Stimulated activated CD4-positive, alpha-beta T cell treated with anti-CD3 and anti-CD28 coated beads, Interleukin-15, amount 100 ng/mL, for 1 hour (primary cell): ENCODE measurements around the gene YWHAG.
"Not testable (repeated sequence)": the region's sequence is repeated elsewhere in the genome, so short reads cannot be mapped to it uniquely, and the experiment has no call there.

Experiments
- DNase-seq, 2 donors: peaks; one replicate each; pipeline ENCODE4 v3.0.0-alpha.2; 2020; ENCODE audit warnings: low read depth in 1 of 2, low spot score in 1 of 2

YWHAG gene

GRCh38 chr7:76349313-76349885 lies 9.4 kb downstream of the YWHAG start:
- DNase-seq: no peak

- no peak for DNase-seq
These were observed 11.1 kb downstream of the YWHAG start for GRCh38 chr7:76347710-76348109.

- no peak for DNase-seq
These were observed 12.0 kb downstream of the YWHAG start for GRCh38 chr7:76346778-76347177.

GRCh38 chr7:76346097-76346496 lies 12.7 kb downstream of the YWHAG start:
- DNase-seq: no peak

GRCh38 chr7:76343931-76344321 lies 14.9 kb downstream of the YWHAG start:
- DNase-seq: no peak

GRCh38 chr7:76343294-76343930 lies 15.4 kb downstream of the YWHAG start:
- no peak for DNase-seq

GRCh38 chr7:76342222-76342621 lies 16.6 kb downstream of the YWHAG start:
- DNase-seq: no peak

GRCh38 chr7:76340617-76341131 lies 18.1 kb downstream of the YWHAG start:
- DNase-seq: no peak

GRCh38 chr7:76338298-76339084 lies 20.3 kb downstream of the YWHAG start:
- DNase-seq: no peak

- no peak for DNase-seq
These were observed 21.6 kb downstream of the YWHAG start for GRCh38 chr7:76337147-76337546.

GRCh38 chr7:76336094-76336493 lies 22.7 kb downstream of the YWHAG start:
- DNase-seq: no peak

- DNase-seq: not testable (repeated sequence)
These were observed 23.4 kb downstream of the YWHAG start for GRCh38 chr7:76335417-76335816.

GRCh38 chr7:76334320-76334967 lies 24.3 kb downstream of the YWHAG start:
- no peak for DNase-seq

GRCh38 chr7:76333511-76334101 lies 25.2 kb downstream of the YWHAG start:
- DNase-seq: no peak

- no peak for DNase-seq
These were observed 26.7 kb downstream of the YWHAG start for GRCh38 chr7:76332078-76332477.

GRCh38 chr7:76330673-76331072 lies 28.1 kb downstream of the YWHAG start:
- no peak for DNase-seq

- no peak for DNase-seq
These were observed 28.5 kb downstream of the YWHAG start for GRCh38 chr7:76330261-76330660.

- DNase-seq: no peak
These were observed 29.3 kb downstream of the YWHAG start for GRCh38 chr7:76329479-76329878.

GRCh38 chr7:76328389-76328788 lies 30.4 kb downstream of the YWHAG start:
- no peak for DNase-seq

GRCh38 chr7:76327610-76328009 lies 31.2 kb downstream of the YWHAG start:
- DNase-seq: no peak

- DNase-seq: no peak
These were observed 32.1 kb downstream of the YWHAG start for GRCh38 chr7:76326646-76327233.
